BE2C (cell line): ENCODE results near the gene ABHD15.
A peak's percentile ranks its signal among the peaks of the same experiment; 100 is the strongest.
"Not testable (repeated sequence)": the region's sequence is repeated elsewhere in the genome, so short reads cannot be mapped to it uniquely, and the experiment has no call there.

Experiments
- DNase-seq: peaks from one replicate; pipeline ENCODE4 v3.0.0-alpha.2; 2020
- H3K27me3 ChIP-seq: fragments of 250-450 bp; sonication (Bioruptor Pico); 2 replicates; pipeline ENCODE4 v1.5.1; 2020; ENCODE audit warnings: mild to moderate bottlenecking
- H3K36me3 ChIP-seq: fragments of 250-450 bp; sonication (Bioruptor Pico); 2 replicates; pipeline ENCODE4 v1.5.1; 2020; ENCODE audit warnings: mild to moderate bottlenecking
- H3K4me1 ChIP-seq: fragments of 250-450 bp; sonication (Bioruptor Pico); 2 replicates; pipeline ENCODE4 v1.5.1; 2020
- H3K4me3 ChIP-seq: 2 replicates; pipeline ENCODE4 v1.5.1; 2011; ENCODE audit warnings: low read depth, low read length
- H3K9me3 ChIP-seq: fragments of 250-450 bp; sonication (Bioruptor Pico); 2 replicates; pipeline ENCODE4 v1.5.1; 2020
- TF ChIP-seq, protein P1 (sequence below): IDR thresholded peaks from 2 replicates; pipeline ENCODE4 v1.5.1; 2012; ENCODE audit warnings: mild to moderate bottlenecking, low read depth, low read length

The ABHD15 gene

DNA sequence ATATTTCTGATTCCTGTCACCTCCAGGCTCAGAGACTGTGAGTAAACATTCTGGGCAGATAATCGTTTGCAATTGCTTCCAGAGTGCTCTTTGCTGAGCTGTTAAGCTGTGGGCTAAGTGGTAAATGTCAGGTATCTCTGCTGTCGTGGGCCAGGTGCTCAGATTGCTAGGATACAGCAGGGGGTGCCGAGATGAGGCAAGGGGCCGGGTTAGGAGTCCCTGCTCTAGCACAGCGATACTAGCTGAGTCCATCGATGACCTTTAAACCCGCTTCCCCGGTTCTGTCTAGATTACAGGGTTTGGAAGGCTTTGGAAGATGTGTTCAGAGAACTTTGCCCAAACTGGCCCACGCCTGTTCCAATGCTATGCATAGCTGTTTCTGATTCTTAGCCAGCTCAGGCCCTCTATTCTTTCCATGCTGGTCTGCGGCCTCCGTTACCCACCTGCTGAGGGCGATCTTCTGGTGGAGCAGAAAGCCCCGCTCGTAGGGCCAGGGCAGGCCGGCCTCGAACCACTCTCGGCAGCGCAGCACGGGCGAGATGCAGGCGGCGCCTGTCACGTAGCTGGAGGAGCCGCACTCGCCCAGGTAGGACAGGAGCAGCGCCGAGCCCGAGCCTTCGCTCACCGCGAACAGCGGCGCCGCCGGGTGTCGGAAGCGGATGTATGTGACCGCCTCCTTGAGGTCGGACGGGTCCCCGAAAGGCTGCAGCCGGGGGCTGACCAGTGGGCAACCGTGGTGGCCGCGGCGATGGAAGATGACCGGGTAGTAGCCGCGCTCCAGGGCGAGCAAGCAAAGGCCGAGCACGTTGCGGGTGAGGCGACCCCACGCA is 979 bp downstream of the ABHD15 start:
- Histone ChIP-seq H3K27me3 (peaks cover 20% of the 10 kb centered on the region), H3K9me3 (no peaks in the 10 kb centered on the region), H3K4me1 (no peaks in the 10 kb centered on the region), H3K36me3 (no peaks in the 10 kb centered on the region), H3K4me3 (peak overlapping the region; percentile 34)
- TF ChIP-seq, protein P1, sequence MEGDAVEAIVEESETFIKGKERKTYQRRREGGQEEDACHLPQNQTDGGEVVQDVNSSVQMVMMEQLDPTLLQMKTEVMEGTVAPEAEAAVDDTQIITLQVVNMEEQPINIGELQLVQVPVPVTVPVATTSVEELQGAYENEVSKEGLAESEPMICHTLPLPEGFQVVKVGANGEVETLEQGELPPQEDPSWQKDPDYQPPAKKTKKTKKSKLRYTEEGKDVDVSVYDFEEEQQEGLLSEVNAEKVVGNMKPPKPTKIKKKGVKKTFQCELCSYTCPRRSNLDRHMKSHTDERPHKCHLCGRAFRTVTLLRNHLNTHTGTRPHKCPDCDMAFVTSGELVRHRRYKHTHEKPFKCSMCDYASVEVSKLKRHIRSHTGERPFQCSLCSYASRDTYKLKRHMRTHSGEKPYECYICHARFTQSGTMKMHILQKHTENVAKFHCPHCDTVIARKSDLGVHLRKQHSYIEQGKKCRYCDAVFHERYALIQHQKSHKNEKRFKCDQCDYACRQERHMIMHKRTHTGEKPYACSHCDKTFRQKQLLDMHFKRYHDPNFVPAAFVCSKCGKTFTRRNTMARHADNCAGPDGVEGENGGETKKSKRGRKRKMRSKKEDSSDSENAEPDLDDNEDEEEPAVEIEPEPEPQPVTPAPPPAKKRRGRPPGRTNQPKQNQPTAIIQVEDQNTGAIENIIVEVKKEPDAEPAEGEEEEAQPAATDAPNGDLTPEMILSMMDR: peak; percentile 13; the same call in 1 of the 2 replicates
- DNase-seq: no peak

DNA sequence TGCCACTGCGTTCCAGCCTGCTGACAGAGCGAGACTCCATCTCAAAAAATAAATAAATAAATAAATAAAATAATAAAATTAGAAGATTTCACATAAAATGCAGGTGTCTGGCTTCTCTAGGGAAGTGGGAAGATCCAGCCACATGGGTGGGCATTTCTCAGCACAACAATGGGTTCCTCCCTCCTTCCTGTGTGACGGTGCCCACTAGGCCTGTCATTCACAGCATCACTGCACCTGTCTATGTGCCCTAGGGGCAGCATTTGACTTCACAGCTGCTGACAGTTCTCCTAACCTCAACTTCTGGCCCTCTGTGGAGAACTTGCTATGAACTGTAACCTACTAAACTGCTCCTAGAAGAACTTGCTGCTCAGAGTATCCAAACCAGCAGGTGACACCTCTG is 3.0 kb downstream of the ABHD15 start:
- Histone ChIP-seq H3K4me1 (no peaks in the 10 kb centered on the region), H3K4me3 (no peak overlapping the region), H3K36me3 (no peaks in the 10 kb centered on the region), H3K27me3 (peaks cover 20% of the 10 kb centered on the region), H3K9me3 (no peaks in the 10 kb centered on the region)
- TF ChIP-seq, protein P1: no peak
- no peak for DNase-seq

DNA sequence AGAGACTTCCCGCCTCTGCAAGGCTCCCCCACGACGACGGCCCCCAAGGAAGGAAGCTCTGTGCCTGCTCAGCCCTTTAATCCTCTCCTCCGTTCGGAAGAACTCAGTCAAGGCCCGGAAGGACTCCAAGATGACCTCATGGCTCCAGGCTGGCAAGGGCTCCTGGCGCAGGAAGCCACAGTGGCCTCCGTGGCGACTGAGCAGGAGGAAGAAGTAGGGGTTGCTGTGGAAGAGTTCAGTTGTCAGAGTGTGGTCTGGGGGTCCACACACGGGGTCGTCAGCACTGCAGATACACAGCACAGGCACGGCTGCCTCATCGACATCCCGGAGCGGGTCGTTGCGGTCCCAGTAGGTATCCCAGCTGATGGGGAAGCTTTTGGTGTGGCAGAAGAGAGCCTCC is 4.2 kb downstream of the ABHD15 start:
- TF ChIP-seq, protein P1: no peak
- no peak for DNase-seq
- Histone ChIP-seq H3K4me3 (no peak overlapping the region), H3K27me3 (peaks cover 19% of the 10 kb centered on the region), H3K4me1 (no peaks in the 10 kb centered on the region), H3K36me3 (no peaks in the 10 kb centered on the region), H3K9me3 (no peaks in the 10 kb centered on the region)

DNA sequence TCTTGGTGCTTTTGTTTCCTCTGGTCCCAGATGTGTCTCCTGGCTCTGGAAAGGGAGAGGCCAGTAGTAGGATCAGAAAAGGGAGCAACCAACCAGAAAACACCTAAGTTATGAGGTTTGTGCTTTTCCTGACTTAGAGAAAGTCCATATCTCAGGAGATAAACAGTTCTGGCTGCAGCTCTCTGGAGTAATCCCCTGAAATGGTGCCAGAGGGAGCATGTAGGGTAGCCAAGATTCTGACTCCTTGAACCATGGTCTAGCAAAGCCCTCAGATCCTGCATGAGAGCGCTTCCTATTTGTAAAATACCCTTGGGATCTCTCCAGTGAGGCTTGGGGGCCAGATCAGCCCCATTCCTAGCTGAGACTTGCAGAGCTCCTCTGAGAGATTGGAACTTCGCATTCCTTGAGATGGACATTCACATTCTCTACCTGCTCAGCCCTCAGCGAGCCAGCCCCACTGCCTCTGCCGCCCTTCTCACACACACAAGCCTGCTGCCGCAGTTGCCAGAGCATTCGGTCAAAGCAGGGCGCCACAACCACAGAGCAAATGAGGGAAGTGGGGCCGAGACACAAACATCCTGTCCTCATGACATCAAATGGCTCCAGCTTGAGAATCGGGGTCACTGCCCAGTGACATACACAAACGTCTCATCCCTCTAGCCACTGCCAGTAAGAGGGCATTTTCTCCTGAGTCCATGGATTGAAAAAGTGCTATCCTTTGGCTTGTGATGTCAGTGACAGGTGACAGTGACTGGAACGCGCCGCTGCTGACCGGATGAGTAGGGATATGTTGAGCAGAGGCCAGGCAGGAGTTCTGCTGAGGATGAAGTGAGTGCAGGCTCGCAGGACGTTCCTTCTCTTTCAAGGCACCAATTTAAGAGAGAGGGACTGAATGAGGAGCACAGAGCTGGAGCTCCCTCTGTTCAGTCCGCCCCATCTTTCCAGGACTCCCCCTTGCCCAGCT is 5.0 kb downstream of the ABHD15 start:
- no peaks in the 10 kb centered on the region for H3K9me3 ChIP-seq
- no peaks in the 10 kb centered on the region for H3K4me1 ChIP-seq
- H3K27me3 ChIP-seq: peaks cover 15% of the 10 kb centered on the region
- TF ChIP-seq, protein P1: no peak
- no peaks in the 10 kb centered on the region for H3K36me3 ChIP-seq
- no peak for DNase-seq
- no peak overlapping the region for H3K4me3 ChIP-seq

DNA sequence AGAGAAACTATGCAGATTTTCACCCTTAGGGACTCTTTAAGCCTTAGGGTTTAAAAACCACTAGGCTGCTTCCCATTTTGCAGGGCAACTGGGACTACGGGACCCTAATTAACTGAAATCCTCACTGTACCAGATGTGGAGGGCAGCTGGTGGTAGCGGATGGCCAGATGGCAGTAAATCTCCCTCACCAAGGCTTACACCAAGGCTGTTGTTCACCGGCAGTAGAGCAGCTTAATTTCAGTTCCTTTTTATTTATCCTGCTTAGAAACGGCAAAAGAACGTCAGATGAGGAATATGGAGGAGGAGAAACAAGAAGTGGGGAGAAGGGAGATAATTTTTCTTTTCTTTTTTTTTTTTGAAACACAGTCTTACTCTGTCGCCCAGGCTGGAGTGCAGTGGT is 6.5 kb downstream of the ABHD15 start:
- H3K4me1 ChIP-seq: no peaks in the 10 kb centered on the region
- no peak overlapping the region for H3K4me3 ChIP-seq
- TF ChIP-seq, protein P1: no peak
- no peaks in the 10 kb centered on the region for H3K36me3 ChIP-seq
- H3K9me3 ChIP-seq: no peaks in the 10 kb centered on the region
- no peak for DNase-seq
- H3K27me3 ChIP-seq: no peaks in the 10 kb centered on the region

DNA sequence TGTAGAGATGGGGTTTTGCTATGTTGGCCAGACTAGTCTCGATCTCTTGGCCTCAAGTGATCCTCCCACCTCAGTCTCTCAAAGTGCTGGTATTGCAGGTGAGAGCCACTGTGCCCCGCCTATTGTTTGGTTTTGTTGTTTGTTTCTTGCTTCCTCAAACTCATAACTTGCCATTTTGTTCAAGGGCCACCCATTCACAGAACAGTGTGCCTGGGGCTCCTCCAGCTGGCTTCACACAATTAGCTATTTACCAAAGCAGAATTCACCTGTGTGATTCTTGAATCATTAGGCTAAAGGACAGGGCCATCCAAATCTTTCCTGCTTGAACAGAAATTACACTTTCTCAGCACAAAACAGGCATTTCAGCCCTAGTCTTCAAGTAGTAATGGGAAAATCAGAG is 7.2 kb downstream of the ABHD15 start:
- Histone ChIP-seq H3K4me1 (no peaks in the 10 kb centered on the region), H3K4me3 (no peak overlapping the region), H3K9me3 (no peaks in the 10 kb centered on the region), H3K36me3 (no peaks in the 10 kb centered on the region), H3K27me3 (no peaks in the 10 kb centered on the region)
- DNase-seq: no peak
- TF ChIP-seq, protein P1: no peak

DNA sequence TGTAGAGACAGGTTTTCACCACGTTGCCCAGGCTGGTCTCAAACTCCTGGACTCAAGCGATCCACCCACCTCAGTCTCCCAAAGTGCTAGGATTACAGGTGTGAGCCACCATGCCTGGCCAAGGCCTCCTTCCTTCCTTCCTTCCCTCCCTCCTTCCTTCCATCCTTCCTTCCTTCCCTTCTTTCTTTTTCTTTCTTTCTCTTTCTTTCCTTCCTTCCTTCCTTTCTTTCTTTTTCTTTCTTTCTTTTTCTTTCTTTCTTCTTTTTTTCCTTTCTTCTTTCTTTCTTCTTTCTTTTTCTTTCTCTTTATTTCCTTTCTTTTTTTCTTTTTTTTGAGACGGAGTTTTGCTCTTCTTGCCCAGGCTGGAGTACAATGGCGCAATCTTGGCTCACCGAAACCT is 8.7 kb downstream of the ABHD15 start:
- H3K4me1 ChIP-seq, DNase-seq, H3K9me3 ChIP-seq, H3K4me3 ChIP-seq, H3K36me3 ChIP-seq, H3K27me3 ChIP-seq: not testable (repeated sequence)
